Activated CD8-positive, alpha-beta memory T cell treated with anti-CD3 and anti-CD28 coated beads, Interleukin-2, amount 50 U/mL, for 48 hours (primary cell): ENCODE results near the gene TPRN.
"Not testable (repeated sequence)": the region's sequence is repeated elsewhere in the genome, so short reads cannot be mapped to it uniquely, and the experiment has no call there.

Experiments used
- DNase-seq: peaks from one replicate; pipeline ENCODE4 v3.0.0-alpha.2; 2020

The TPRN gene, protein sequence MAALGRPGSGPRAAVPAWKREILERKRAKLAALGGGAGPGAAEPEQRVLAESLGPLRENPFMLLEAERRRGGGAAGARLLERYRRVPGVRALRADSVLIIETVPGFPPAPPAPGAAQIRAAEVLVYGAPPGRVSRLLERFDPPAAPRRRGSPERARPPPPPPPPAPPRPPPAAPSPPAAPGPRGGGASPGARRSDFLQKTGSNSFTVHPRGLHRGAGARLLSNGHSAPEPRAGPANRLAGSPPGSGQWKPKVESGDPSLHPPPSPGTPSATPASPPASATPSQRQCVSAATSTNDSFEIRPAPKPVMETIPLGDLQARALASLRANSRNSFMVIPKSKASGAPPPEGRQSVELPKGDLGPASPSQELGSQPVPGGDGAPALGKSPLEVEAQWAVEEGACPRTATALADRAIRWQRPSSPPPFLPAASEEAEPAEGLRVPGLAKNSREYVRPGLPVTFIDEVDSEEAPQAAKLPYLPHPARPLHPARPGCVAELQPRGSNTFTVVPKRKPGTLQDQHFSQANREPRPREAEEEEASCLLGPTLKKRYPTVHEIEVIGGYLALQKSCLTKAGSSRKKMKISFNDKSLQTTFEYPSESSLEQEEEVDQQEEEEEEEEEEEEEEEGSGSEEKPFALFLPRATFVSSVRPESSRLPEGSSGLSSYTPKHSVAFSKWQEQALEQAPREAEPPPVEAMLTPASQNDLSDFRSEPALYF

DNA sequence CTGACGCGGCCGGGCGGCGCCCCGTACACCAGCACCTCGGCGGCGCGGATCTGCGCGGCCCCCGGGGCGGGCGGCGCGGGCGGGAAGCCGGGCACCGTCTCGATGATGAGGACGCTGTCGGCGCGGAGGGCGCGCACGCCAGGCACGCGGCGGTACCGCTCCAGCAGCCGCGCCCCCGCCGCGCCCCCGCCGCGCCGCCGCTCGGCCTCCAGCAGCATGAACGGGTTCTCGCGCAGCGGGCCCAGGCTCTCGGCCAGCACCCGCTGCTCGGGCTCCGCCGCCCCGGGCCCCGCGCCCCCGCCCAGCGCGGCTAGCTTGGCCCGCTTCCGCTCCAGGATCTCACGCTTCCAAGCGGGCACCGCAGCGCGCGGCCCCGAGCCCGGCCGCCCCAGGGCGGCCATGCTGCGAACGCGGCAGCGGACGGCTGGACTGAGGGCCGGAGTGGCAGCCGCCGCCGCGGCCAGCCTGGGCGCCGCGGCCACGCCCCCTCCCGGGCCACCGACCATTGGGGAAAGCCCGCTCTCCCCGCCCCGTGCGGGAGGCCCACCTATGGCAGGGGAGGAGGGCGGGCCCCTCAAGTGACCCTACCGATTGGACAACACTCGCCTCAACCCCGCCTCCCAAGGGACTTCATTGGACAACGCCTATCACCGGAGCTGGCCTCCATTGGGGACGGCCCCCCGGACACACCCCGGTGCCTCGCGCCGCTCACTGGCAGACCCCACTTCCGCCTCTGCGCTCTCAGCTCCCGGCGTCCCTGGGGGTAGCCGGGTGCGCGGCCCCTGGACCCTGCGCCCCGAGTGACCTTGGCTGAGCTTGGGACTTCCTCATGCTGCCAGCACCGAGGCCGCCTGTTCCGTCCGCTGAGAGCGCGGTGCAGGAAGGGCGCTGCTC, at the start of gene TPRN:
TSS of gene TPRN (minus strand) at position 431 of the 894 bp plus-strand sequence. CDS start at position 401, 30 bp downstream.
- peak; percentile 97 for DNase-seq

DNA sequence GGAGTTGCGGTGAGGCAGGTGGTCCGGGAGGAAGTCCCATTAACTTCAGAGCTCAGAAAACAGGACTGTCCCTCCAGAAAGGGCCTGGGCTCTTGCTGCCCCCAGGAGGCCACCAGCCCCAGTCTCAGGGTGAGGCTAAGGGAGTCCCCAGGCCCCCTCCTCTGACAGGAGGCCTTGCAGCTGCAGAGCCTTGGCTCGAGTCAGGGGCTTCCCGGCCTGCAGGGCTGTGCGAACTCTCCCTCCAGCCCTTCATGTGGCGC, 47.3 kb upstream of the TPRN start:
- no peak for DNase-seq

DNA sequence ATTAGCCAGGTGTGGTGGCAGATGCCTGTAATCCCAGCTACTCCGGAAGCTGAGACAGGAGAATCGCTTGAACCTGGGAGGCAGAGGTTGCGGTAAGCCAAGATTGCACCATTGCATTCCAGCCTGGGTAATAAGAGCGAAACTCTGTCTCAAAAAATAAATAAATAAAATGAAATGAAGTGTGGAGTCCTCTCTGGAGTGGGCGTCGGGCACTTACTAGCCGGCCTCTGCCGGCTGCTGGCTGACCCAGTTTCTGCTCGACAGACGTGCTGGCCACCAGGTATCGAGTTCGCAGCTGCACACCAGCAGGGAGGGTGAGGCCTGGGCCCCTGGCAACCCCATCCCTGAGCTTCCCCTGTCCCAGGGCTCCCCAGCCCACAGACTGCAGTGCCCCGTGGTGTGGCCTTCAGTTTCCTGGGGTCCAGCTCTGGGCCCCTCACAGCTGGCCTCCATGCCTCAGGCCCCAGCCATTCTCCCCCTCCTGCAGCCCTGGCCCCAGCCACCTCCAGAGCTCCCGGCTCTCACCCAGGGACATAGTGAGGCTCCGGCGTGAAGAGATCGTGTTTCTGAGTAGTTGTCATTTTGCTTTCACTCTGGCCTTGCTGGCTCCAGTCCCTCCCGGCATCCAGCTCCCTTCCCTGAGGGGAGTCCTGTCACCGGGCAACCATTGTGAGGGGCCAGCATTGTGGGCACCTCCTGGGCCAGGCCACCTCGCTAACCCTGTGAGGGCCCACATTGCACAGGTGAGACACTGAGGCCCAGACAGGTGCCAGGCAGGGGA, 46.8 kb upstream of the TPRN start:
- DNase-seq, result no peak

DNA sequence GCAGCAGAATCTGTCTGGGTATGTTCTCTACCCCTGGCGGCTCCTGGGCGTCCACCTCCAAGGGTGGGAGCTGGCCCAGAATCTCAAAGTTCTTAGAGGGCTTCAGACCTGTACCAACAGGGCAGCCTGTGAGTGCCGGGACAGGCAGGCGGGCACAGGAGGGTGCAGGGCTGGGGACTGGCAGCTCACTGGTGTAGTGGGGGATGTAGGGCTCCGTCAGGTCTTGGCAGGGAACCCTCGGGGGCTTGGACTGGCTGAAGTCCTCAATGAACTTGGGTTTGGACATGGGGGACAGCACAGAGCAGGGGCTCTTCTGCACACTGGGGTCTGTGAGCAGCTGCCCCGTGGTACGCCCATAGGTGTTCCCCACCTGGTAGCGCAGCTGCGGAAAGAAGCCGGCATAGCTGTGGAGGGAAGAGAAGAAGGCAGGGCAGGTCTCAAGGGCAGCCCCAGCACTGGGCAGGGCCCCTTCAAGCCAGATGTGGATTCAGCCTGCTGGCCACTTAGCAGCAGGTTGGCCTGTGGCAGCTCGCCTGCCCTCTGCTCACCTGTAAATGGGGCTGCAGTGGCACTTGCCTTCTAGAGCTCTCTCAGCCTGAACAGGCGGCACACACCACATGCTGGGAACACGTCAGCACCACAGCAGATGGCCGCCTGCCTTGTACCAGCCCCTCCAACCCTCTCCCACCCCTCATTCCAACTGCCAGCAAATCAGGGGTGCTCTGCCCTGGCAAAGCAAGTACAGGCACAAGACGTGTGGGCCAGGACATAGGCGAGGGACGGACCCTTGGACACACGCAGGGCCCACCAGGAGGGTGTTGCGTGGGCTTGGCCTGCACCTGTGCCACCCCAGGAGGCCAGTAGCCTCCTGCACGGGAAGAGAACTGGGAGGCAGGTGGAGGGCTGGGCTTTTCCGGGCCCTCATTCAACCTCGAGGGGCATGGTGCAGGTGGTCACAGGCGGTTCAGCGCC, 45.2 kb upstream of the TPRN start:
- DNase-seq, result no peak

DNA sequence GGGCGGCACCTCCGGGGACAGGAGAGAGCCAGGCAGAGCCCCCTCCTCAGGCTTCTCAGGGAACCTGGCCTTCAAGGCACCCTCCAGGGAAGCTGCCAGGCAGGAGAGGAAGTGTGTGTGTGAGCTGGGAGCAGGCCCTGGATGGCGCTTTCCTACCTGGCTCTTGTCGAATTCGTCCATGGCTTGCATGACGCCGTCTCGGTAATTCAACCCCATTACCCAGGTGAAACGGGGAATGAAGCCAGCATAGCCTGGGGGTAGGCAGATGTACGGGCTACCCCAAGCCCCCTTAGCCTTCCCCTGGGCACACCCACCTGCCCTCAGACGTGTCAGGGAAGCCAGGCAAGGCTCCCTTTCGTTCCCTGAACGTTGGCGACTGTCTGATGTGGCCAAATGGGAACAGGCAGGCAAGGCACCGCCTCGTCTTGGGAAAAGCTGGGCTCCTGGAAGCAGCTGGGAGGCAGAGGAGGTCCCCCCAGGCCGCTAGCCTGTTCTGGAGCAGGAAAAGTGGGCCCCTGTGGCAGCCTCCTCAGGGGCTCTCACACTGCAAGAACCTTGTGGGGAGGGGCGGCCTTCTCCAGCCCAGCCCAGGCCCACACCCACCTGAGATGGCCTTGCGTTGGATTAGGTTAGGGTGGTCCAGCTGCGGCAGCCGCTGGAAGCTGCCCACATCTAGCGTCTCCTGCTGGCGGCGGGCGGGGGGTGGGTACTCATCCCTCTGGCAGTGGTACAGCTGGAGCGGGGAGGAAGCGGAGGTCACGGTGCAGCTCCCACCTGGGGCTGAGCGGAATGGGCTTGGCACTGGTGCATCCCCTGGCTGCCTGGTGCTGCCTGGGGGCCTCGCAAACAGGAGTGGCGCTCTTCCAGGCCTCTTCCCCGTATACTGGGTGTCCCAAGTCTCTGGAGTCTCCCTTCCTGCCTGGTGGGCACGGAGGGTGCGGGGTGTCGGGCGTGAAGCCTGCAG, 44.2 kb upstream of the TPRN start:
- DNase-seq, result no peak

DNA sequence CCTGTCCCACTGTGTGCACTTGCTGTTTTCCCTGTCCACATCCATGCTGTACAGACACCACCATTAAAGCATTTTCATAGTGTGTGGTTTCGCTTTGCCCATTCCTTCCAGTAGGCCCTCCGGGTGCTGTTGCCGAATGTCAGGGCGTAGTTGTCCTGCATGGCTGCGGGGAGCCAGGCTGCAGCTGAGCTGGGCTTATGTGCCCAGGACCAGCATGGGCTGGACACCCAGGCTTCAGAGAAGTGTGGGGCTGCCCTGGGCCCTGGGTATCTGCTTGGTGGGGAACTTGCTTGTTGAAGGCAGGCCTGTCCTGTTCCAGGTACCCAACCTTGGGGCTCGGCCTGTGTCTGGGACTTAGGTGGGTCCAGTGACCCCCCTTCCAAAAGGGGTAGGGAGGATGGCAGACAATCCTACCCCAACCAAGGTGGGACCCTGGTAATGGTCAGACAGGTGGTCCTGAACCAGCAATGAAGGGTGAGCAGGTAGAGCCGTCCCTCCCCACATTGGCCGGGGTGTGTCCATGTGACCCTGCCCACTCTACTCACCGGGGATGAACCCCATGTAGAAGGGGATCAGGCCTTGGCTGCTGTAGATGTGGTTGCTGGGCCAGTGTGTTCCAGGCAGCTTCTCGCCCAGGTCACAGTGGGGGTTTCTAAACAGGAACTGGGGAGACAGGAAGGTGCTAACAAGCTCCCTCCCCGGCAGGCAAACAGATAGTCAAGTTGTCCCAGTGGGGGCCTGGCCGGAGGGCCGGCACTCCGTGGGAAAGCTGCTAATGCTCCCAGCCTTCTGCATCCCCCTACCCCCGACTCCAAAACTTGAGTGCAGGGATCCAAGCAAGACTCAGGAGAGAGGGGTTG, 43.3 kb upstream of the TPRN start:
- DNase-seq, result peak; percentile 77

DNA sequence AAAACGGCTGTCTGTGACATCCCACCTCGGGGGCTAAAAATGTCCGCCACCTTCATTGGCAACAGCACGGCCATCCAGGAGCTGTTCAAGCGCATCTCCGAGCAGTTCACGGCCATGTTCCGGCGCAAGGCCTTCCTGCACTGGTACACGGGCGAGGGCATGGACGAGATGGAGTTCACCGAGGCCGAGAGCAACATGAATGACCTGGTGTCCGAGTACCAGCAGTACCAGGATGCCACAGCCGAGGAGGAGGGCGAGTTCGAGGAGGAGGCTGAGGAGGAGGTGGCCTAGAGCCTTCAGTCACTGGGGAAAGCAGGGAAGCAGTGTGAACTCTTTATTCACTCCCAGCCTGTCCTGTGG, 42.7 kb upstream of the TPRN start:
- not testable (repeated sequence) for DNase-seq

DNA sequence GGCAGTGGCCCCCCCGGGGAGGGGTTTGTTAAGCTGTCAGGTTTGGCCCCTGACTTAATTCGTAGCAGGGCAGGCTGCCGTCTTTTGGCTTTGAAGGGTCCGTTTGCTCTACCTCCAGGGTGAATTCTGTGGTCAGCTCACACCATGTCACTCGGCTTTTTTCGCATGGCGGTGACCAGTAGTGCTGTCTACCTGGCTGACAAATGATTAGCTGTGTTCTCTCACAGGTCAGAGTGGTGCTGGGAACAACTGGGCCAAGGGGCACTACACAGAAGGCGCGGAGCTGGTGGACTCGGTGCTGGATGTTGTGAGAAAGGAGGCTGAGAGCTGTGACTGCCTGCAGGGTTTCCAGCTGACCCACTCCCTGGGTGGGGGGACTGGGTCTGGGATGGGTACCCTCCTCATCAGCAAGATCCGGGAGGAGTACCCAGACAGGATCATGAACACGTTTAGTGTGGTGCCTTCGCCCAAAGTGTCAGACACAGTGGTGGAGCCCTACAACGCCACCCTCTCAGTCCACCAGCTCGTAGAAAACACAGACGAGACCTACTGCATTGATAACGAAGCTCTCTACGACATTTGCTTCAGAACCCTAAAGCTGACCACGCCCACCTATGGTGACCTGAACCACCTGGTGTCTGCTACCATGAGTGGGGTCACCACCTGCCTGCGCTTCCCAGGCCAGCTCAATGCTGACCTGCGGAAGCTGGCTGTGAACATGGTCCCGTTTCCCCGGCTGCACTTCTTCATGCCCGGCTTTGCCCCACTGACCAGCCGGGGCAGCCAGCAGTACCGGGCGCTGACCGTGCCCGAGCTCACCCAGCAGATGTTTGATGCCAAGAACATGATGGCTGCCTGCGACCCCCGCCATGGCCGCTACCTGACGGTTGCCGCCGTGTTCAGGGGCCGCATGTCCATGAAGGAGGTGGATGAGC, 42.0 kb upstream of the TPRN start:
- DNase-seq, result no peak

DNA sequence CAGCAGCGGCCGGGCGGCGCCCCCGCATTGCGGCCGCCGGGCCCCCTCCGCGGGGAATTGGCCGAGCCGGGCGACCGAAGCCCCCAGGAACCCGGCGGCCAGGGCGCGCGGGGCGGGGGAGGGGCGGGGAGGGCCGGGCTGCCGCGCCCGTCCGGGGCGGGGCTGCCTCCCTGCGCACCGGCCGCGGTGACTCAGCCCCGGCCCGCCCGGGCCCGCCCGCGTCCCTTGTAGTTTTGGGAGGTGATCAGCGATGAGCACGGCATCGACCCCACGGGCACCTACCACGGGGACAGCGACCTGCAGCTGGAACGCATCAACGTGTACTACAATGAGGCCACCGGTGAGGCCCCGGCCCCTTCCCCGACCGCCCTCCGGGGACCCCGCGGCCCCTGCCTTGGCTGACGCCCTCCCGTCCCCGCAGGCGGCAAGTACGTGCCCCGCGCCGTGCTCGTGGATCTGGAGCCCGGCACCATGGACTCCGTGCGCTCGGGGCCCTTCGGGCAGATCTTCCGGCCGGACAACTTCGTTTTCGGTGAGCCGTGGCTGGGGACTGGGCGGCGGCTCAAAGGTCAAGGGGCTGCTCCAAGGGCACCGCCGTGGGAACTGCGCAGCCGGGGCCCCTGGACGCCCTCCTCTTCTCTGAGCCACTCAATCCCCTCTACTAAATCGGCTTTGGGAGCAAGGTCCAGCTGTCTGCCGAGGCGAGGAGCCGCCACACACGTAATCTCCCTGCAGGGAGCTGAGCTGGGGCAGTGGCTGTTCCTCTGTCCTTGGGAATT, 41.1 kb upstream of the TPRN start:
- peak; percentile 85 for DNase-seq

DNA sequence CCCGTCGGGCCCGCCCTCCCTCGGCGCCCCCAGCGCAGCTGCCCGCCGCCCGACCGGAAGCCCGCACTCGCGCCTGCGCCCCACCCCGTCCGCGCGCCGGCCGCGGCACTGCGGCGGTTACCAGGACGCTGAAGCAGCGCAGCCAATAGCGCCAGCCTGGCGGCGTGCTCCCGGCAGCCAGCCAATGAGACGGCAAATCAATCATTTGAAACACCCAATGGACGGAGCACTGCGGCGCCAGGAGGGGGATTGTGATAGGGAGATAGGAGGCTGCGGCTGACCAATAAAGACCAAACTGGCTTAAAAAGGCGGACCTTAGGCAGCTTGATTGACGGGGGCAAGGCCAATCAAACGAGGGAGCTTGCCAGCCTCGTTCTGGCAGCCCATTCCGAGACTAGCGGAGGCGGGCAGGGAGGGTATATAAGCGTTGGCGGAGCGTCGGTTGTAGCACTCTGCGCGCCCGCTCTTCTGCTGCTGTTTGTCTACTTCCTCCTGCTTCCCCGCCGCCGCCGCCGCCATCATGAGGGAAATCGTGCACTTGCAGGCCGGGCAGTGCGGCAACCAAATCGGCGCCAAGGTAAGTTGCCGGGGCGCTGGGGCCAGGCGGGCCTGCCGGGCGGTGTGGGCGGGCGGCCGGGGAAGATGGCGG, 40.4 kb upstream of the TPRN start, which contains the start of gene TUBB4B:
TSS of gene TUBB4B (plus strand) at position 447 of the 649 bp plus-strand sequence. CDS start at position 521, 74 bp downstream.
- peak; percentile 97 for DNase-seq

DNA sequence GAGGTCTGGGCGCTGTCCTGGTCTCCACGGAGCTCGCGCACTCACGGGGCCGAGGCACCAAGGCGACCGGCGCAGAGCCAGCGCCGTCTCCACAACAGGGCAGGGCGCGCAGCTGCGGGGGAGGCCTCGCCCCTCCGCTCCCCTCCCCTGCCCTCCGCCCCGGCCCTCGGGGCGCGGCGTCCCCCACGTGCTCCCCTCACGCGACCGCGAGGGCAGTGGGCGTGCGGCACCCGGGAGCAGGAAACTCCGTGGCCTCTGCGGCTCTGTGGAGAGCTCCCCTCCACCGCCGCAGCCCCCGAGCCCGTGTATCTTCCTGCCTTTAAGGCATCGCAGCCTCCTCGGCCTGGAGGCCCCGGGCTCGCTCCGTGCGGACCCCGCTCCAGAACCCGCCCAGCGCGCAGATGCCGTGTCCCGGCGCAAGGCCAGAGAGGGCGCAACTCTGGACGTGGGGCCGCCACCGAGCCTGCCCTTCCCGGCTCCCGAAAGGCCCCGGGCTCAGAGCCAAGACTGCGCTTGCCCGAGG, 39.8 kb upstream of the TPRN start:
- no peak for DNase-seq

DNA sequence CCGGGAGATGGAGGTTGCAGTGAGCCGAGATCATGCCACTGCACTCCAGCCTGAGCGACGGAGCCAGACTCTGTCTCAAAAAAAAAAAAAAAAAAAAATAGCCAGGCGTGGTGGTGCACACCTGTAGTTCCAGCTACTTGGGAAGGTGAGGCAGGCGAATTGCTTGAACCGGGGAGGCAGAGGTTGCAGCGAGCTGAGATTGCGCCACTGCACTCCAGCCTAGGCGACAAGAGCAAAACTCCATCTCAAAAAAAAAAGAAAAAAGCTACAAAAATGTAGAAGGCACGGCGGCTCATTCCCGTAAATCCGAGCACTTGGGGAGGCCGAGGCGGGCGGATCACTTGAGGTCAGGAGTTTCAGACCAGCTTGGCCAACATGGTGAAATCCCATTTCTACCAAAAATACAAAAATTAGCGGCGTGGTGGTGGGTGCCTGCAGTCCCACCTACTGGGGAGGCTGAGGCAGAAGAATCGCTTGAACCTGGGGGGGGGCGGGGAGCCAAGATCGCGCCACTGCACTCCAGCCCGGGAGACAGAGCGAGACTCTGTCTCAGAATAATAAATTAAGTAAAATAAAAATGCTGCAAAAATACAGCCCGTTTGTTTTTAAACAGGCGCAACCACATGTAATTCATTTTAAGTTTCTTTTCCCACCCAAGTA, 39.1 kb upstream of the TPRN start:
- DNase-seq, result not testable (repeated sequence)

DNA sequence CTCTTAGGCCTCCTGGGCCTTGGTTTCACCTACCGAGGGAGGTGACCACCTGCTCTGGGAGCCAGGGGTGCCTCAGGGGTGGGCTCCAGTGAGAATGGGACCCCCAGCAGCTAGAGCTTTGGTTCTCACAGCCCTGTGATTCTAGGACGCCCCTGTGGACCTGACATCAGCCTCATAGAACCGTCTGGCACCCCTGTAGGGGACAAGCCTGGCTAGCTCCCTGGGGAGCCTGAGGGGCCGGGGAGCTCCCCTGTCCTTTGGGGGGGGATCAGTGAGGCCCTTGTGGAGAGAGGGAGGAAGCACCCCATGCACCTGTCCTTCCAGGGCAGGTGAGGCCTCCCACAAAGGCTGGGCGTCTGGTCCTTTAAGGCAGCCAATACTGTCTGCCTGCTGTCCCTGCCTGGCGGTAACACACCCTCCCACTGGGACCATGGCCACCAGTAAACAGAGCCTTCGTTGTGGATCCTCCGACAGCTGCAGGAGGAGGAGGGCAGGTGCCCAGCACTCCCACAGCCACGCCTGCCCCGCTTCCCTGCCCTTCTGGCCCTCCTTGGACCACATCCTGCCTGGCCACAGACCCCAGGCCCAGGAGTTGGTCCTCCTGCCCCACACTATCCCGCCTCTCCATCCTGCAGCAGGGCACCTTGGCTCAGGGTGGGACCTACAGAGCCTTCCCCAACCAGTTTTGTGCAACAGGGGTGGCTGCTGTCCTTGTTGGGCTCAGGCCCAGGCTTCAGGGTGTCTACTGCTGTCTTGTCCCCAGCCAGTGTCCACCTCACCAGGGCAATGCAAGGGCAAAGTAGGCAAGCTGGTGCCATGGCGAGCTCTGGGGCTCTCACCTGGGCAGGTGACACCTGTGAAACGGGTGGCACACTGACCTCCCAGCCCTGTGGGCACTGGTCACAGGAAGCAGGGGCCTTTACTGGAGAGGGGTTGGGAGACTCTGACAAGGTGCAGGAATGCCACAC, 37.5 kb upstream of the TPRN start:
- DNase-seq, result no peak

DNA sequence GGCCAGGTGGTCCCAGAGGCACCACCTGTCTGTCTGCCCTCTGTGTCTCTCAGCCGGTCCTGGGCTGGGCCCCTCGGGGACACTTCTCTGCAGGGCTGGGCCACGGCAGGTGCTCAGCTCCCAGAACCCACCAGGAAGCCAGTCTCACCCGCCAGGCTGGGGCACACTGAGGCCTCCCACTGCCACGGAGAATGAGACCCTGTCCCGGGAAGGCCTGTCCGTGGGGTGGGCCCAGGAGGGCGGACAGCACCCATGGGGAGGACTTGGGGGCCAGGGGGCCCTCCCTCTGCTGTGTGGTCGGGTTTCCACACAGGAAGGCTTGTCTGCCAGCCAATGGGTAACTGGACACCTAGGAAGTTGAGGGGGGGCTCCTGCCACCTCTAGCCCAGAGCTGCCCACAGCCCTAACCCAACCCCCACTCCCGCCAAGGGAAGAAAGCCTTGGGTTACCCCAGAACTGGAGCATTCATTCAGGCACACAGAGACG, 36.4 kb upstream of the TPRN start:
- DNase-seq, result no peak
